H1 (cell line): Measurements from ENCODE around the gene IL1RAPL1. TPM values are rescaled to one million over a fixed set of nuclear protein-coding genes. Genes with fewer than 3 reads are reported as not detected.

Source experiments
- CTCF ChIA-PET: fragments of 300-600 bp; sonication (Branson Sonifier 250); formaldehyde crosslinking; loops from one replicate; lab custom pipeline; 2021; ENCODE audit not compliant: partially characterized antibody; lab: Charles Lee
- POLR2A ChIA-PET: fragments of 300-600 bp; sonication (Branson Sonifier 250); formaldehyde crosslinking; loops from one replicate; lab custom pipeline; 2021; ENCODE audit warnings: inconsistent platforms; ENCODE audit not compliant: partially characterized antibody; lab: Charles Lee
- DNase-seq, 2 experiments: peaks; one replicate each; pipeline versions ENCODE4 v3.0.0 to v3.0.0-alpha.2; 2010 to 2022; ENCODE audit warnings: low spot score in 2 of 2, low read depth in 1 of 2, mixed read lengths in 1 of 2
- FAIRE-seq: peaks from 2 replicates; lab custom pipeline; 2011; peaks lifted over from hg19 to GRCh38; lab: Jason Lieb, UNC
- H2AFZ ChIP-seq: 2 replicates; pipeline ENCODE4 v1.8.1; 2012; ENCODE audit warnings: low read length, inconsistent platforms
- H2AK5ac ChIP-seq: 2 replicates; pipeline ENCODE4 v1.6.1; 2013; ENCODE audit warnings: low read depth, low read length
- H2BK120ac ChIP-seq: replicated peaks from 2 replicates; pipeline ENCODE3; 2013; ENCODE audit warnings: low read depth, low read length, inconsistent platforms
- H2BK12ac ChIP-seq: 2 replicates; pipeline ENCODE4 v1.6.1; 2013; ENCODE audit warnings: low read depth, low read length
- H2BK15ac ChIP-seq: 2 replicates; pipeline ENCODE4 v1.6.1; 2013; ENCODE audit warnings: low read length
- H2BK20ac ChIP-seq: 2 replicates; pipeline ENCODE4 v1.6.1; 2013; ENCODE audit warnings: low read length
- H2BK5ac ChIP-seq: 2 replicates; pipeline ENCODE4 v1.6.1; 2013; ENCODE audit warnings: low read depth, low read length
- H3K14ac ChIP-seq: 2 replicates; pipeline ENCODE4 v1.6.1; 2013; ENCODE audit warnings: inconsistent platforms; ENCODE audit not compliant: insufficient read length
- H3K18ac ChIP-seq: 2 replicates; pipeline ENCODE4 v1.6.1; 2013; ENCODE audit warnings: low read length; ENCODE audit errors: extremely low read depth
- H3K23ac ChIP-seq: 2 replicates; pipeline ENCODE4 v1.6.1; 2013; ENCODE audit warnings: inconsistent platforms; ENCODE audit not compliant: insufficient read length
- H3K23me2 ChIP-seq: 2 replicates; pipeline ENCODE4 v1.6.1; 2013; ENCODE audit warnings: low read depth, low read length
- H3K27ac ChIP-seq: 2 replicates; pipeline ENCODE4 v1.6.1; 2011; ENCODE audit warnings: low read depth, low read length, inconsistent platforms
- H3K27me3 ChIP-seq, 4 experiments: replicated peaks in 1 of 4; 1 replicate in 1 of 4; 2 replicates in 3 of 4; pipeline versions ENCODE4 v1.6.1 to v1.8.1; 2011 to 2013; ENCODE audit warnings: low read length in 3 of 4, mild to moderate bottlenecking in 3 of 4, inconsistent platforms in 2 of 4, mixed read lengths in 2 of 4, moderate library complexity in 1 of 4; ENCODE audit not compliant: control insufficient read depth in 3 of 4, insufficient read depth in 3 of 4; ENCODE audit errors: extremely low read depth in 1 of 4
- H3K36me3 ChIP-seq, 4 experiments: 2 replicates each; pipeline versions ENCODE4 v1.6.1 to v1.8.1; 2011 to 2013; ENCODE audit warnings: mild to moderate bottlenecking in 4 of 4, low read length in 3 of 4, moderate library complexity in 2 of 4, control low read depth in 1 of 4, inconsistent platforms in 1 of 4; ENCODE audit not compliant: insufficient read depth in 4 of 4, control insufficient read depth in 2 of 4
- H3K4ac ChIP-seq: replicated peaks from 2 replicates; pipeline ENCODE3; 2013; ENCODE audit warnings: low read length, low read depth, mixed read lengths, inconsistent platforms; ENCODE audit not compliant: insufficient read length
- H3K4me1 ChIP-seq, 4 experiments: replicated peaks in 1 of 4; 1 replicate in 1 of 4; 2 replicates in 3 of 4; pipeline versions ENCODE4 v1.6.1 to v1.8.1; 2011 to 2013; ENCODE audit warnings: low read length in 3 of 4, inconsistent platforms in 2 of 4, mixed read lengths in 1 of 4; ENCODE audit not compliant: insufficient read depth in 4 of 4, control insufficient read depth in 3 of 4
- H3K4me2 ChIP-seq, 2 experiments: 2 replicates each; pipeline versions ENCODE4 v1.6.1 to v1.8.1; 2011 to 2013; ENCODE audit warnings: low read depth in 2 of 2, low read length in 2 of 2, control low read depth in 1 of 2, inconsistent platforms in 1 of 2, mild to moderate bottlenecking in 1 of 2; ENCODE audit not compliant: insufficient read depth in 1 of 2
- H3K4me3 ChIP-seq, 4 experiments: fragments of 200-600, 300-600 bp in 1 of 4; sonication (generic), shearing (Covaris generic), sonication (Bioruptor Twin) in 1 of 4; 2 replicates each; pipeline versions ENCODE4 v1.5.1 to v1.8.1; 2011 to 2016; ENCODE audit warnings: low read length in 4 of 4, low read depth in 3 of 4, control low read depth in 2 of 4, inconsistent platforms in 2 of 4, mild to moderate bottlenecking in 2 of 4, mixed read lengths in 1 of 4, moderate library complexity in 1 of 4; ENCODE audit not compliant: insufficient read depth in 2 of 4; ENCODE audit errors: extremely low read depth in 1 of 4
- H3K56ac ChIP-seq: replicated peaks from 2 replicates; pipeline ENCODE3; 2013; ENCODE audit warnings: low read depth, mild to moderate bottlenecking, mixed read lengths, low read length, inconsistent platforms; ENCODE audit not compliant: insufficient read length
- H3K79me1 ChIP-seq: 2 replicates; pipeline ENCODE4 v1.6.1; 2013; ENCODE audit warnings: low read depth, low read length, control low read depth
- H3K79me2 ChIP-seq, 2 experiments: 2 replicates each; pipeline versions ENCODE4 v1.6.1 to v1.8.1; 2012 to 2013; ENCODE audit warnings: low read length in 2 of 2, mild to moderate bottlenecking in 2 of 2, inconsistent platforms in 1 of 2; ENCODE audit not compliant: insufficient read depth in 2 of 2, control insufficient read depth in 1 of 2
- H3K9ac ChIP-seq, 4 experiments: replicated peaks in 1 of 4; 1 replicate in 1 of 4; 2 replicates in 3 of 4; pipeline versions ENCODE4 v1.6.1 to v1.8.1; 2011 to 2013; ENCODE audit warnings: low read depth in 3 of 4, low read length in 3 of 4, control low read depth in 2 of 4, mild to moderate bottlenecking in 2 of 4, moderate library complexity in 2 of 4, inconsistent platforms in 1 of 4; ENCODE audit errors: extremely low read depth in 1 of 4
- H3K9me3 ChIP-seq, 2 experiments: 2 replicates each; pipeline versions ENCODE4 v1.6.1 to v1.8.1; 2012 to 2013; ENCODE audit warnings: mild to moderate bottlenecking in 2 of 2, moderate library complexity in 2 of 2, control low read depth in 1 of 2, inconsistent platforms in 1 of 2, low read depth in 1 of 2, low read length in 1 of 2, mixed read lengths in 1 of 2; ENCODE audit not compliant: insufficient read depth in 2 of 2
- H4K20me1 ChIP-seq, 2 experiments: replicated peaks in 1 of 2; 2 replicates each; pipeline versions ENCODE3 to v1.8.1; 2011 to 2013; ENCODE audit warnings: inconsistent platforms in 2 of 2, low read length in 2 of 2, mild to moderate bottlenecking in 1 of 2; ENCODE audit not compliant: insufficient read depth in 2 of 2, control insufficient read depth in 1 of 2
- H4K5ac ChIP-seq: 2 replicates; pipeline ENCODE4 v1.6.1; 2013; ENCODE audit warnings: low read length, low read depth, mixed read lengths, inconsistent platforms; ENCODE audit not compliant: insufficient read length
- H4K8ac ChIP-seq: 2 replicates; pipeline ENCODE4 v1.8.0; 2013; ENCODE audit warnings: mild to moderate bottlenecking, moderate library complexity, low read length, inconsistent platforms; ENCODE audit not compliant: insufficient read depth; ENCODE audit errors: extremely low read depth
- H4K91ac ChIP-seq: replicated peaks from 2 replicates; pipeline ENCODE3; 2013; ENCODE audit warnings: low read length, mixed read lengths, inconsistent platforms; ENCODE audit not compliant: insufficient read length
- BCL11A ChIP-seq, 2 experiments: IDR thresholded peaks; one replicate each; pipeline ENCODE4 v1.6.1; 2011; ENCODE audit warnings: low read depth in 2 of 2, low read length in 2 of 2, mild to moderate bottlenecking in 2 of 2
- CEBPB ChIP-seq: IDR thresholded peaks from 2 replicates; pipeline ENCODE4 v1.6.1; 2012; ENCODE audit warnings: low read depth, low read length
- CHD1 ChIP-seq: IDR thresholded peaks from 2 replicates; pipeline ENCODE4 v1.6.1; 2012; ENCODE audit warnings: low read depth, low read length, improper control_type of control experiment
- CTBP2 ChIP-seq: IDR thresholded peaks from 2 replicates; pipeline ENCODE4 v1.7.0; 2011; ENCODE audit warnings: borderline replicate concordance, mild to moderate bottlenecking, moderate library complexity, mixed read lengths, low read length; ENCODE audit not compliant: insufficient read depth, insufficient read length
- EP300 ChIP-seq, 2 experiments: IDR thresholded peaks; 1 replicate in 1 of 2; 2 replicates in 1 of 2; pipeline ENCODE4 v1.6.1; 2011 to 2012; ENCODE audit warnings: low read depth in 2 of 2, low read length in 2 of 2, mild to moderate bottlenecking in 2 of 2, borderline replicate concordance in 1 of 2, inconsistent platforms in 1 of 2, moderate library complexity in 1 of 2
- NANOG ChIP-seq: IDR thresholded peaks from 2 replicates; pipeline ENCODE4 v1.6.1; 2011; ENCODE audit warnings: low read length, low read depth, mild to moderate bottlenecking, inconsistent platforms; ENCODE audit not compliant: insufficient read depth, poor library complexity, severe bottlenecking
- RAD21 ChIP-seq, 2 experiments: IDR thresholded peaks in 1 of 2; conservative IDR thresholded peaks in 1 of 2; 2 replicates each; pipeline ENCODE4 v1.6.1; 2011; ENCODE audit warnings: low read depth in 2 of 2, low read length in 2 of 2, improper control_type of control experiment in 1 of 2, inconsistent platforms in 1 of 2, mild to moderate bottlenecking in 1 of 2, moderate library complexity in 1 of 2
- SRF ChIP-seq: IDR thresholded peaks from 2 replicates; pipeline ENCODE4 v1.6.1; 2011; ENCODE audit warnings: mild to moderate bottlenecking, low read depth, low read length, moderate library complexity
- TCF12 ChIP-seq: IDR thresholded peaks from 2 replicates; pipeline ENCODE4 v1.6.1; 2011; ENCODE audit warnings: low read depth, mild to moderate bottlenecking, low read length
- WGBS, 2 experiments: shearing (Covaris generic) in 1 of 2; methylation state at CpG; one replicate each; pipeline versions ENCODE4 v1.1.6 to v1.1.7; 2013 to 2015; ENCODE audit warnings: low lambda C conversion rate in 2 of 2, mixed read lengths in 2 of 2, inconsistent platforms in 1 of 2, low coverage in 1 of 2, missing lambda C conversion rate in 1 of 2; ENCODE audit not compliant: insufficient replicate concordance in 2 of 2, insufficient coverage in 1 of 2, insufficient read length in 1 of 2; ENCODE audit errors: extremely low coverage in 1 of 2, missing lambda C conversion rate in 1 of 2; 5-methylcytosine and 5-hydroxymethylcytosine counted together
- polyA plus RNA-seq, 7 experiments: library from polyadenylated mRNA; depleted of rRNA in 3 of 7; stranded (reverse) in 5 of 7; unstranded in 2 of 7; fragments of >200 nt in 5 of 7; fragments of 200-250 nt in 2 of 7; gene quantifications; 1 replicate in 5 of 7; 2 replicates in 1 of 7; 4 replicates in 1 of 7; pipeline versions ENCODE4 v1.2.1 to v1.2.3, GENCODE V29; 2011 to 2013; ENCODE audit warnings: missing spikeins in 2 of 7, mixed read lengths in 2 of 7
- total RNA-seq: library from RNA; stranded (reverse); fragmentation: NEBNext Ultra II Directional; extraction: Animal tissue kit (Norgen Biotek cat#: 25700); gene quantifications from 2 replicates; pipeline ENCODE4 v1.2.1, GENCODE V29; 2021

Gene IL1RAPL1
- total and polyA plus RNA-seq, 2 of the 8 experiments (the other 6 are each of a cell fraction or from before 2014, with no cell fraction given), result 0.11 to 0.35 TPM

- Histone ChIP-seq H3K27ac (no peak overlapping the region), H3K14ac (no peak overlapping the region)
- CTCF ChIA-PET, result interaction anchor here (0.9 to 1.3 kb wide), 4 partner anchors 8 to 461 kb away, joined by 3 to 5 read pairs (median 4); no protein-coding TSS in a partner anchor
- TF ChIP-seq CTBP2 (no peak), EP300 (IDR thresholded peaks at IDR 0.05; ENCODE audit: borderline replicate concordance in 1 of 2, low read depth in 2 of 2, low read length in 2 of 2) (0 out of 3 replicates have a peak, but pooled peaks of 1 of the 2 experiments have one; percentile 65), BCL11A (IDR thresholded peaks at IDR 0.05; ENCODE audit: low read depth in 2 of 2, low read length in 2 of 2) (peak; percentile 6 to 38), SRF (no peak), NANOG (peak; percentile 97), RAD21 (IDR thresholded peaks at IDR 0.05 in 1 of 2, conservative IDR thresholded peaks at IDR 0.05 in 1 of 2; ENCODE audit: low read depth in 2 of 2, low read length in 2 of 2) (peak; percentile 11 to 24; a peak in 3 of 4 replicates), CEBPB (no peak), CHD1 (no peak), TCF12 (peak; percentile 96)
Observed at GRCh38 chrX:28625223-28625622, 38.0 kb downstream of the IL1RAPL1 start.

More at GRCh38 chrX:28625223-28625622, 38.0 kb downstream of the IL1RAPL1 start:
- H3K23me2 ChIP-seq, result no peaks in the 10 kb centered on the region
- 0% methylated on average over 1 of the region's 2 CpGs; no CpG with 5 or more reads in 1 of the 2 experiments for WGBS, 2 experiments
- no peaks in the 10 kb centered on the region for H3K79me1 ChIP-seq
- H2BK12ac ChIP-seq, result no peak overlapping the region
- H3K23ac ChIP-seq, result no peak overlapping the region
- no peak overlapping the region for H4K8ac ChIP-seq
- no peak overlapping the region for H3K4me3 ChIP-seq
- H3K4me2 ChIP-seq, result peak overlapping the region in 1 of 2 experiments; percentile 28; a peak in 1 of 4 replicates
- no peaks in the 10 kb centered on the region for H3K9me3 ChIP-seq
- H2BK5ac ChIP-seq, result no peak overlapping the region
- no peaks in the 10 kb centered on the region for H3K36me3 ChIP-seq
- H4K91ac ChIP-seq, result no peak overlapping the region
- peaks cover 0 to 2% (median 0%) of the 10 kb centered on the region in 4 experiments; a peak in 2 of 7 replicates for H3K4me1 ChIP-seq
- peak; percentile 42 to 64 for DNase-seq
- H2BK15ac ChIP-seq, result no peak overlapping the region
- FAIRE-seq, result peak; percentile 96
- H2BK20ac ChIP-seq, result no peak overlapping the region
- no peaks in the 10 kb centered on the region for H4K20me1 ChIP-seq
- H3K18ac ChIP-seq, result no peak overlapping the region
- H2BK120ac ChIP-seq, result no peak overlapping the region
- no peaks in the 10 kb centered on the region for H3K79me2 ChIP-seq
- no peak overlapping the region for H4K5ac ChIP-seq
- POLR2A ChIA-PET, result no interaction called here
- H3K27me3 ChIP-seq, result peaks cover 2 to 22% (median 15%) of the 10 kb centered on the region in 4 experiments; a peak in 6 of 7 replicates
- no peak overlapping the region for H3K9ac ChIP-seq
- no peak overlapping the region for H2AFZ ChIP-seq
- H2AK5ac ChIP-seq, result no peak overlapping the region
- H3K56ac ChIP-seq, result no peak overlapping the region
- no peak overlapping the region for H3K4ac ChIP-seq
